MCF 10A (cell line): ENCODE measurements around the gene NR5A1. TPM values are rescaled to one million over a fixed set of nuclear protein-coding genes. Genes with fewer than 3 reads are reported as not detected.

ENCODE experiments used
- BruUV-seq: library from RNA; stranded (reverse); fragments of 400-500 nt; replicated peaks from 2 replicates; lab custom pipeline; 2021; lab: Mats Ljungman, UMichigan
- CTCF ChIA-PET: fragments of 300-600 bp; sonication (Branson Sonifier 250); formaldehyde crosslinking; extraction: SDS; loops from one replicate; lab custom pipeline; 2021; ENCODE audit warnings: antibody characterized with exemption, inconsistent platforms; lab: Yijun Ruan, JAX
- POLR2A ChIA-PET: fragments of 300-600, 350-650 bp; sonication (Branson Sonifier 250); formaldehyde crosslinking; extraction: SDS; loops from one replicate; lab custom pipeline; 2020; ENCODE audit warnings: antibody characterized with exemption, inconsistent platforms; lab: Yijun Ruan, JAX
- DNase-seq: peaks from one replicate; pipeline ENCODE4 v3.0.0-alpha.2; 2018; ENCODE audit not compliant: unreplicated experiment
- H3K27ac Mint-ChIP-seq: one replicate; pipeline ENCODE4 v1.8.0; 2022; ENCODE audit warnings: mild to moderate bottlenecking, low read depth, mixed read lengths; ENCODE audit not compliant: unreplicated experiment
- H3K27me3 Mint-ChIP-seq: one replicate; pipeline ENCODE4 v1.8.0; 2022; ENCODE audit warnings: mixed read lengths; ENCODE audit not compliant: insufficient read depth, unreplicated experiment
- H3K36me3 Mint-ChIP-seq: one replicate; pipeline ENCODE4 v1.8.0; 2022; ENCODE audit warnings: mild to moderate bottlenecking, moderate library complexity, mixed read lengths; ENCODE audit not compliant: insufficient read depth, unreplicated experiment
- H3K4me1 Mint-ChIP-seq: one replicate; pipeline ENCODE4 v1.8.0; 2022; ENCODE audit warnings: mixed read lengths; ENCODE audit not compliant: insufficient read depth, unreplicated experiment
- H3K4me3 Mint-ChIP-seq: one replicate; pipeline ENCODE4 v1.8.0; 2022; ENCODE audit warnings: mild to moderate bottlenecking, moderate library complexity, mixed read lengths; ENCODE audit not compliant: unreplicated experiment
- H3K9me3 Mint-ChIP-seq: one replicate; pipeline ENCODE4 v1.8.0; 2022; ENCODE audit warnings: mixed read lengths; ENCODE audit not compliant: unreplicated experiment
- intact Hi-C: fragments of 100-400 bp; cut with micrococcal nuclease; formaldehyde crosslinking; loops from 2 replicates; pipeline ENCODE4 v1.14.1; 2022
- total RNA-seq: library from RNA; stranded (reverse); gene quantifications from 2 replicates; pipeline ENCODE4 v1.2.3, GENCODE V29; 2022
- TF ChIP-seq, protein P1 (sequence below): fragments of 200-600 bp; IDR thresholded peaks from one replicate; pipeline ENCODE4 v1.8.0; 2022; ENCODE audit warnings: antibody characterized with exemption, mild to moderate bottlenecking; ENCODE audit not compliant: unreplicated experiment

Gene NR5A1
- total RNA-seq, 1 experiment from 2014 or later = not detected

DNA sequence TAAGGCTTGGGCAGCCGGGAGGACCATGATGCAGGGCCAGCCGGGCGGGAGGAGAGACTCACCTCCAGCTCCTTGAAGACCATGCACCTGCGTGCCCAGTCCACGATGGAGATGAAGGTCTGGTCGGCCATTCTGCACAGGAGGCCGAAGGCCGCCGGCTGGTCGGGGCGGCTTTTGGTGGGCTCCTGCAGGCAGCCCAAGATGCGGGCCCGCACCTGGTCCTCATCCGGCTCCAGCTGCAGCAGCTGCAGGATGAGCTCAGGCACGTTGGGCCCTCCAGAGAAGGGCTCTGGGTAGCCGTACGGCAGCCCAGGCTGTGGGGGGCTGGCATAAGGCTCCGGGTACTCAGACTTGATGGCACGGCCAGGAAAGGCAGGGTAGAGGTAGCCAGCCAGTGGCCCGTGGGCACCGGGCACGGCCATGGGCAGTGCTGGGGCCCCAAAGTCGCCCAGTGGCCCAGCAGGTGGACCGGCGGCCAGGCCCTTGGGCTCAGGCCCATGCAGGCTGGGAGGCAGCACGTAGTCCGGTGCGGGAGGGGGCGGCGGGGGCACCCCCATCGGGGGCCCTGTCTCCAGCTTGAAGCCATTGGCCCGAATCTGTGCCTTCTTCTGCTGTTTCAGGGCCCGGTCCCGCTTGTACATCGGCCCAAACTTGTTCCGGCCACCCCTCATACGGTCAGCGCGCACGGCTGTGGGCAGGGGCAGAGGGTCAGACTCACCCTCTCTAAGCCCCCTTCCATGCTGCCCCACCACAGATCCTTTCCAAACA lies 7.0 kb downstream of the NR5A1 start:
- no peak overlapping the region for H3K4me3 Mint-ChIP-seq
- H3K9me3 Mint-ChIP-seq = no peaks in the 10 kb centered on the region
- H3K36me3 Mint-ChIP-seq = no peaks in the 10 kb centered on the region
- H3K27me3 Mint-ChIP-seq = peaks cover 41% of the 10 kb centered on the region
- peaks cover 6% of the 10 kb centered on the region for H3K4me1 Mint-ChIP-seq
- ChIA-PET CTCF (interaction anchor here (0.6 to 1.2 kb wide), 2 partner anchors 20 to 84 kb away, joined by 3 read pairs; no protein-coding TSS in a partner anchor), POLR2A (interaction anchor here (0.7 kb wide), 1 partner anchor 415 kb away, joined by 3 read pairs; no protein-coding TSS in a partner anchor)
- TF ChIP-seq, protein P1, sequence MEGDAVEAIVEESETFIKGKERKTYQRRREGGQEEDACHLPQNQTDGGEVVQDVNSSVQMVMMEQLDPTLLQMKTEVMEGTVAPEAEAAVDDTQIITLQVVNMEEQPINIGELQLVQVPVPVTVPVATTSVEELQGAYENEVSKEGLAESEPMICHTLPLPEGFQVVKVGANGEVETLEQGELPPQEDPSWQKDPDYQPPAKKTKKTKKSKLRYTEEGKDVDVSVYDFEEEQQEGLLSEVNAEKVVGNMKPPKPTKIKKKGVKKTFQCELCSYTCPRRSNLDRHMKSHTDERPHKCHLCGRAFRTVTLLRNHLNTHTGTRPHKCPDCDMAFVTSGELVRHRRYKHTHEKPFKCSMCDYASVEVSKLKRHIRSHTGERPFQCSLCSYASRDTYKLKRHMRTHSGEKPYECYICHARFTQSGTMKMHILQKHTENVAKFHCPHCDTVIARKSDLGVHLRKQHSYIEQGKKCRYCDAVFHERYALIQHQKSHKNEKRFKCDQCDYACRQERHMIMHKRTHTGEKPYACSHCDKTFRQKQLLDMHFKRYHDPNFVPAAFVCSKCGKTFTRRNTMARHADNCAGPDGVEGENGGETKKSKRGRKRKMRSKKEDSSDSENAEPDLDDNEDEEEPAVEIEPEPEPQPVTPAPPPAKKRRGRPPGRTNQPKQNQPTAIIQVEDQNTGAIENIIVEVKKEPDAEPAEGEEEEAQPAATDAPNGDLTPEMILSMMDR = no peak
- H3K27ac Mint-ChIP-seq = no peak overlapping the region
- DNase-seq = no peak
- no TSS peak for BruUV-seq
- intact Hi-C loops = no loop called here

DNA sequence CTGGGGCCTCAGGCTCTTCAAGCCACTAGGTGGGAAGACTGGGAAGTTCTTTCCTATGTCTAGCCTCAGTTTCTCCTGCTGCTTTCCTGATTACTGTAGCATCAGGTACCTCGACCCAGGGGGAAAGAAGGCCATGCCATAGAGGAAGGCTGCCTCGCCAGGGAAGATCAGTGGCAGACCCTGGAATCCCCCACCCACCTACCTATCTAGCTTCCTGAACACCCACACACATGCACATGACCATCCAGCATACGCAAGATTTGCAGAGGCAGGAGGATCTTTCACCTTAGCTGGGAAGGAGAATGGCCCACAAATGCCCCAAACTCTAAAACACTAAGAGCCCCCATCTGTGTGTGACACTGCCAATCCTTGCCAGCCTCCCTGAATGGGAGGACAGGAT lies 8.0 kb downstream of the NR5A1 start:
- no peak overlapping the region for H3K4me3 Mint-ChIP-seq
- intact Hi-C loops = no loop called here
- BruUV-seq = no TSS peak
- H3K27ac Mint-ChIP-seq = no peak overlapping the region
- TF ChIP-seq, protein P1 = no peak
- no peaks in the 10 kb centered on the region for H3K36me3 Mint-ChIP-seq
- ChIA-PET CTCF (interaction anchor here (0.7 to 1.2 kb wide), 2 partner anchors 19 to 120 kb away, joined by 3 read pairs; no protein-coding TSS in a partner anchor), POLR2A (interaction anchor here (0.7 kb wide), 1 partner anchor 414 kb away, joined by 3 read pairs; no protein-coding TSS in a partner anchor)
- peaks cover 6% of the 10 kb centered on the region for H3K4me1 Mint-ChIP-seq
- DNase-seq = no peak
- peaks cover 33% of the 10 kb centered on the region for H3K27me3 Mint-ChIP-seq
- no peaks in the 10 kb centered on the region for H3K9me3 Mint-ChIP-seq

DNA sequence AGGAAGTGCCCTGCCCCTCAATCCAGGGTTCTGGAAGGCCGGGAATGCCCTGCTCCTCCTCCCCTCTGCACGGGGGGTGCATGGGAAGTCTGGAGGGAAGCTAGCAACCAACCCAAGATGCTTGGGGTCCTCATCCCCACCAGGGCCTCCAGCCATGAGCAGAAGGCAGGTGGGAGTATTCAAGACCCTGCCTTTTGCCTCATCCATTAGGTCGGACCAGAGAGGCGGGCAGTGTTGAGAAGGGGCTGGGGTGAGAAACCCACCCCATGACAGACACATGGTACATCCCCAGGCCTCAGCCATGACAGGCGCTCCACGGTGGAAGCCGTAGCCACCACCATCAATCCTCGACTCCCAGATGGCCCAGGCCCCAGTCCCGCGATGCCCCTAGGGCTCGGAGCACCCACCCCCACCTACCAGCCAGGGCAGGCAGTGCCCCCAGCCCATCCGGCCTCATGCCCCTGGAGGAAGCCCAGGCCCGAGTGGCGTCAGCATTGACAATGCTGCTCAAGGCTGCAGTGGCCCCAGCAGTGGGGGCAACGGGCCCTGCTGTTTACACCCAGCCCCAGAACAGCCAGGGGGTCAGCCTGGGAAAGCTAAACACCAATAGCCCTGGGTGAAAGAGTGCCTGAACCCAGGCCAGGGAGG lies 8.6 kb downstream of the NR5A1 start:
- Mint-ChIP-seq H3K27me3 (peaks cover 28% of the 10 kb centered on the region), H3K27ac (no peak overlapping the region), H3K9me3 (no peaks in the 10 kb centered on the region), H3K4me1 (peaks cover under 1% of the 10 kb centered on the region), H3K36me3 (no peaks in the 10 kb centered on the region), H3K4me3 (no peak overlapping the region)
- BruUV-seq = no TSS peak
- TF ChIP-seq, protein P1 = no peak
- intact Hi-C loops = no loop called here
- POLR2A ChIA-PET = no interaction called here
- CTCF ChIA-PET = interaction anchor here (0.7 to 1.2 kb wide), 2 partner anchors 18 to 119 kb away, joined by 3 read pairs; no protein-coding TSS in a partner anchor
- DNase-seq = no peak

DNA sequence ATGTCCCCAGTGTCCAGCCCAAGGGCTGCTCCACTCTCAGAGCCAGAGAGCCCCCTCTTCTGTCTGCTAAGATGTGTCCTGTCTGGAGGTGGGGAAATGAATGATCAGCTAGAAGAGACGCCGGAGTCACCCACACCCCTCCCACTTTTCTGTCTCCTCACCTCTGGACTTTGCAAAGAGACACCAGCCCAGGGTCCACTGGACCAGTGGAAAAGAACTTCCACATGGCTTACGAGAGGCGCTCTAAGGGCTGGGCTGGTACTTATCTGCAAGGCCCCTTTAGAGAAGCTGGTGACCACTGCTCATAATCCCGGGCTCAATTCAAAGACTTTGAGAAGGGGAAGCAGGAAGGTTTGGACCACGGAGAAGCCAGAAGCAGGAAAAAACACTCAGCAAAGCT lies 9.2 kb downstream of the NR5A1 start:
- Mint-ChIP-seq H3K36me3 (no peaks in the 10 kb centered on the region), H3K9me3 (no peaks in the 10 kb centered on the region), H3K4me1 (no peaks in the 10 kb centered on the region), H3K4me3 (no peak overlapping the region), H3K27ac (no peak overlapping the region), H3K27me3 (peaks cover 24% of the 10 kb centered on the region)
- POLR2A ChIA-PET = interaction anchor here (0.9 kb wide), 1 partner anchor 14 kb away, joined by 4 read pairs; no protein-coding TSS in a partner anchor
- TF ChIP-seq, protein P1 = no peak
- CTCF ChIA-PET = no interaction called here
- intact Hi-C loops = no loop called here
- no TSS peak for BruUV-seq
- DNase-seq = no peak
